HG03558 (cell line): ENCODE measurements around the gene ENG.
"Not testable (repeated sequence)": the region's sequence is repeated elsewhere in the genome, so short reads cannot be mapped to it uniquely, and the experiment has no call there.

Experiments
- ATAC-seq: cut with Tn5 transposase; IDR thresholded peaks from one replicate; pipeline ENCODE4 v1.9.1; 2021; ENCODE audit warnings: moderate number of reproducible peaks; ENCODE audit not compliant: unreplicated experiment; ENCODE audit errors: extremely low read depth

ENG gene

GRCh38 chr9:127854184-127854806 lies at the start of gene ENG:
TSS of gene ENG (minus strand) at chr9:127854658. CDS start at chr9:127854355, 303 bp downstream.
- ATAC-seq, result no peak

DNA sequence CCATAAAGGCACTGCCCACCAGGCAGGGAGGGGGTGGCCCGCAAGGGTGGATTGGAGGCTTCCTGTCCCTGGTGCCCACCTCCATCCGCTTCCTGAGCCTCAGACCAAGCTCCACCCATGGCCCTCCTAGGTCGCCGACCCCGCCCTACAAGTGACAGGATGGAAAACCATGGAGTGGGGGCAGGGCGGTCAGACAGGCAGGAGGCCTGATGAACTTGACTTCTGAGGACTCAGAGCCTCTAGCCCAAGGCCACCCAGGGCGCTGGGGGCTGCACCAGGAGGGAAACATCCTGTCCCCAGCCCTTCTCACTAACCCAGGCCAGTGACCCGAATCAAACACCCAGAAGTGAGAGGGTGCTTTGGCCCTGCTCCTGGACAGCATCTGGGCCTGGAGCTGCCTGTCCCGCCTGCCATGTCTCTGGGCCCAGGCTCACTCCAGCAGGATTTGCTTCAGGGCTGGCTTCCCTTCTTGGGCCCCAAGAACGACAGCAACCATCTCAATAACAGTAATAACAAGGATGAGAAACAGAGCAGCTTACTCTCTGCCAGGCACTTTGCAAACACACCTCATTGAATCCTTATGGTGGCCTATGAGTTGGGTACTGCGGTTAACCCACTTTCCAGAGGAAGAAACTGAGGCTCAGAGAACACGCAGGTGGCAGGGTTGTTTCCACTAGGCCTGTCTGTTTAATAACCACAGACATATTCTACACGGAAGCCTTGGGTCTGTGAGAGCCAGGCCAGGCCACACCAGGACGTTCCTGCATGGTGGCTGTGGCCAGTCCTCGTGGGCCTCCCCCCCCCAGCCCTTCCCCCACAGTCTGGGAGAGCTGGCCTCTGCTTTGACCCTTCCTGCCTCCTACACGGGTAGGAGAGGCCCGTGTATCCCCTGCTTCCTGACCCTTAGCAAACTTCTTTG lies 49.4 kb upstream of the ENG start:
- no peak for ATAC-seq

DNA sequence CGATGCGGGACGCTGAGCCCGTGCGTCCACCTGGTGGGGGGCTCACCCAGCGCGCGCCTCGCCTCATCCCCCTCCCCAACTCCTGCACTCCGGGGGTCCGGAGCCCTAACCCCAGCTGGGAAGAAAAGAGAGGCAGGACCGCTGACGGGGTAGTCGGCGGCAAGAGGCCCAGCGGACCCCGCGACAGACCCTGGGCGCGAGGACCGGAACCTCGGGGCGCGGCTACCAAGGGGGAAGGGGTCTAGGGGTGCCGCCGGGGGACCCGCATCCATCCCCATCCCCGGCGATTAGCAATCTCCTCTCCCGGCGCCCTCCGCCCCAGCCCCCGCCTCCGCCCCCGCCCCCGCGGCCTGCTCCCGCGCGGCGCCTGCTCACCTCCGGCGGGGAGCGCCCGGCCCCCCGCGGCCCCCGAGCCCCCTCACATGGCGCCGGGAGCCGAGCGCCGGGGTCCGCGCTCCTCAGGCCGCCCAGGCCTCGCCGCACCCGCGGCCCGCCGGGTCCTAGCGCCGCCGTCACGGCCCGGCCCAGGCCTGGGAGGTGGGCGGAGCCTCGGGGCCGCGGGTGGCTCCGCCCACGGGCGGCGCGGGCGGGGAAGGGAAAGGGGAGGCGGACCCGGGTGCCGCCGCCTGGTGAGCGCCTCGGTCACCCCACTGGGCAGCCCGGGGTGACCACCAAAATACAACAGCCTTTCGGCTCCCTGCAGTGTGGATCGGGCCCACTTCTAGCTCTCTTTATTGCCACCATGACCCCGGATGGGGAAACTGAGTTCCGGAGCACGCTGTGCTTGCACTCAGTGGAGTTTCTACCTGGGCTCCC lies 44.9 kb upstream of the ENG start, which contains the start of gene ST6GALNAC6:
TSS of gene ST6GALNAC6 (minus strand) at position 476 of the 816 bp plus-strand sequence. CDS start 1,622 bp downstream, outside the sequence.
- ATAC-seq, result no peak

DNA sequence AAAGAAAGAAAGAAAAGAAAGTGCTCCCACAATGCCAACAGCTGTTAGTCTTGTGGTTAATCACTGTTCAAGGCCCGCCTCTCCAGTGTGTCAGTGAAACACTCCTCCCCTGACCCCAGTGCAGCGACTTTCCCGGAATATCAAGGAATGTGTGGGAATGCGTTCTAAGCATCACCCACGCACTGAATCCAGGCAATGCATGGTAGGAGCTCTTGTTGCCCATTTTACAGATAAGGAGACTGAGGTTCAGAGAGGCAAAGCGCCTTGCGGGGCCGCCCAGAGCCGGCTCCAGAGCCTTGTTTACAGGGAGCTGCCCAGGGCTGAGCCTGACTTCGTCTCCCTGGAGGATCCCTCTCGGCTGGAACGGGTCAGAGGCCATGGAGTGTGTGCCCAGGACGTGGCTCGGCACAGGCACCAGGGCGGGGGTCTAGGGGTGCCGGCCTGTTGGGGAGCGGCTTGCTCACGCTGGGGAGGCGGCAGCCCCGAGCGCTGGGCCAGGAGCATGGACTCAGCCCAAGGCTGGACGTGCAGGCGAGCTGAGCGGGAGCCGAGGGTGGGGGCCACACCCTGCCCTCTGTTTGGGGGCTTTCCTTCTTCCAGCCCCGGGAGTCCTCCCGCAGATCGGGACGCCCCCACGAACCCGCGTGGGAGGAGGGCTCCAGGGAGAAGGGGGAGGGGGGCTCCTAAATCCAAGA lies 44.1 kb upstream of the ENG start:
- no peak for ATAC-seq

GRCh38 chr9:127897193-127897692 lies 42.8 kb upstream of the ENG start:
- no peak for ATAC-seq

DNA sequence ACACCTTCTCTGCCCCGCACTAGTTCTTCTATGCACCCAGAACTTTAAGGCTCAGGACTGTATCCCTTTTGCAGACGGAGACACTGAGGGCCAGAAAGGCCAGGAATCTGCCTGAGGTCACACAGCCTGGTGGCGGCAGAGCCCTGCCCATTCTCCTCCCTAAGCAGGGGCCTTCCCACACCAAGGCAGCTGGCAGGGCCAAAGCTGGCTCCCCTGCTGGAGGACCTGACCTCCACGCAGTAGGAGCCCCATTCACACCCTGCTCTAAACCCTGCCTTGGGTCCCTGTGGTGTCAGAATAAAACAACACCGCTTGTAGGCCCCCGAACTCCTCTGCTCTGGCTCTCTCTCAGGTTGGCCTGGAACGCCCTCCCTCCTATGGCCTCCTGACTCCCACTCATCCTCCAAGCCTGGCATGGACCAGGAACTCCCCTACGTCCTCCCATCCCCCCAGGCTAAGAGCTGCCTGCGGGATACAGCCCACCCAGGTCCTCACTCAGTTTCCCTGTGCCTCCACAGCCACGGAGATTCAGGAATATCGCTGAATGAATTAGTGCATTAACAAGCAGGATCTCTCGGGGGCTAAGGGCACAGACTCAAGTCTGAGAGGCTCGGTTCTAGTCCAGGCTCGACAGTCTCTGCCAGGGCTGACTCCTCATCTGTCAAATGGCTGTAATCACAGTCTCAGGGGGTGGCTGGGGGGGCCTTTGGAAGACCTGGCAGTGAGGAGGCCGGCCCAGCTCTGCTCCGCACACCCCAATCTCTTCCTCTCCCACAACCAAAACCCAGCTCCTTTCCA lies 42.1 kb upstream of the ENG start:
- ATAC-seq, result no peak

- no peak for ATAC-seq
Observed at GRCh38 chr9:127895811-127896210, 41.4 kb upstream of the ENG start.

DNA sequence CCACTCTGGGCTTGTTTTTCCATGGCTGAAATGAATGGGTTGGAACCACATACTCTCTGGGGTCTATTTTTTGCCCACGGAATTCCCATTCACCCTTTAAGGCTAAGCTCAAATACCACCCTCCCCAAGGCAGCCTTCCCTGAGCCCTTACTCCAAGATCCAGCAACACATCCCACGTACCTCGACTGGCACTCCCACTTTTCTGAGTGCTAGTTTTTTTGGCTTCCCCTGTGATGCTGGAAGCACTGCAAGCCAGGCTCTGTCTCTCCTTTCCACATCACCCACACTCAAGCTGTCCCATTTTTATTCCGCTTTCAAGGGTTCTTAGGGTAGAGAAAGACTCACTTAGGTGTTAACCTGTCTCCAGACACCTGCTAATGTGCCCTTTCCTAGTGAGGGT lies 38.9 kb upstream of the ENG start:
- no peak for ATAC-seq

- no peak for ATAC-seq
Observed at GRCh38 chr9:127892831-127893230, 38.4 kb upstream of the ENG start.

DNA sequence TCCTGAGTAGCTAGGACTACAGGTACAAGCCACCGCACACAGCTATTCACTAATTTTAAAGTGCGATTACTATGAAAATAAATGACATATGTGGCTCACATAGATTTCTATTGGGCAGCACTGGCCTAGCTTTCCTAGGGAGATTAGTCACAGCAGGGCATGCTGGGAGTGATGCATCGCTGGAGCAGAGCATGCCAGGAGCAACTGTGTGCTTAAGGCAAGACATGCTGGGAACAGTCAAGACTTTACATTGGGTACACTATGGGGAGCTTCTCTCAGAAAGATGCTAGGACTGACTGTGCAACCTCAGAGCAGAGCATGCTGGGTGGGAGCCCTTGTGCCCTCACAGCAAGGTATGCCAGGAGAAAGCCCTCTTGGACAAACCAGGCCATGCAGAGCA lies 35.6 kb upstream of the ENG start:
- ATAC-seq, result no peak

- no peak for ATAC-seq
Observed at GRCh38 chr9:127887792-127888191, 33.3 kb upstream of the ENG start.

GRCh38 chr9:127886401-127886972 lies 32.0 kb upstream of the ENG start:
- ATAC-seq, result no peak

DNA sequence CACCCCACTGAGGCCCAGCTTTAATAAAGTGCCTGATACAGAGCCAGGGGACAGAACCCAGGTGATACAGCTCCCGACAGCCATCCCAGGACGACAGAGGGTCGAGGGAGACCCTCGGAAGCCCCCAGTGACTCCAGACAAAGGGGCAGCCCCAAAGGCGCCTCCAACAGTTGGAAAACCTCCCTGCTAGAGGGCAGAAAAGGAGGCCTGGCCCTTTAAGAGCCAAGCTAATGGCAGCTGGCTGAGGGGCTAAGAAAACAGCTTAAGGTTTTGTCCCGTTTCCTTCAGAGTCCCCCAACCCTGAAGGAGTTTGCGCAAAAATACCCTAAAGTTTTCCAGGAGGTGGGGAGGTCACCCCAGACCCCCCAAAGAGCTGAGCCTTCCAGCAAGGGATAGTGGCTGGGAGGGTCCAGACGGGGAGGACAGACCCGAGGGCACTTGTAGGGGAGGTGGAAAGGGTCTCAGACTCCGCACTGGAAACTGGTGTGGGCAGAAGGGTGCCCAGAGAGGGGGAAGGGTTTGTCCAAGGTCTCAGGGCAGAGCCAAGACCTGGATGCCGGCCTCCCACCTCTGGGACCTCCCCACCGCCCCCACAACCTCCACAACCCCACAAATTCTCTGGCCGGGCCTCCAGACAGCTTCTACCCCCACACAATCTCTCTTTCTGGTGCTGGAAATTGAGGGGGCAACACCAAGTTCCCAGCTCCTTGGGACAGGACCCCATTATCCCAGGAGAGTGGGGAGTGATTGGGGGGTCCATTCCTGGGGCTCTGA lies 31.2 kb upstream of the ENG start:
- no peak for ATAC-seq

DNA sequence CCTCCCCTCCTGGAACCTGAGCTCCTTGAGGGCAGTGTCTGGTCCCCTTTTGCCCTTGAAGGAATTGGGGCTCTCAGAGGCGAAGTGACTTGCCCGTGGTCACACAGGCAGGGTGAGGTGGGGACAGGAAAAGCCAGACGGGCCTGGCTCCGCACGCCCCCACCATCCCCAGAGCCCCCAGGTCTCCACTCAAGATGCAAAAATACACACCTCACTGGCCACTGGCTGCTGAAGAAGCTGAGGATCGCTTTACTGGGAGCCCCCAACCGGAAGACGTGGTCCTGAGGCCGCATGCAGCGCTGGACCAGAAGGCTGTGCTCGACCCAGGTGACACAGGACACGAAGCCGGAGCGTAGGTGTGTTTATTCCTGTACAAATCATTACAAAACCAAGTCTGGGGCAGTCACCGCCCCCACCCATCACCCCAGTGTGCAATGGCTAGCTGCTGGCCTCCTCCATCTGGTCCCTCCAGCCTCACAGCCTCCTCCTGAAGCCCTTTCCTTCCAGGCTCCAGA lies 30.6 kb upstream of the ENG start:
- no peak for ATAC-seq

DNA sequence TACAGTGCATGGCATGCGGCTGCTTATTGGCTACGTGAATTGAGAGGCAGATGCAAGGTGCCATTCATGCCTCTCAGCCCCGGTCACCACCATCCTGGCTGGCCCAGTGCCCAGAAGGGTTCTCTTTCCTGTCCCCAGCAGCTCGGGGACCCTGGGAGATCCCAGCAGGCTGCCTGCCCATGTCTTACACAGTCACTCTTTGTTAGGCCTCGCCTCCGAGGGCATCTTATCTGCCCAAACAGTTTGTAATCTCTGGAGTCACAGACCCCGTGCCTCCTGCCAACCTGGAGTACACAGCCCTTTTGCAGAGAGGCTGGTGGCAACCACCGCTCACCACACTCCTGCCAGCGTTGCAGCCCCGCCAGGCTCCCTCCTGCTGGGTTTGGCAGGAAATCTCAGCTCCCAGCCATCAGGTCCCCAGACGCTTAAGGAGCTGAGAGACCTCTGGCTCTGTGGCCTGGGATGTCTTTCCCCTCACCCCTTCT lies 30.0 kb upstream of the ENG start:
- ATAC-seq, result no peak

GRCh38 chr9:127883959-127884358 lies 29.5 kb upstream of the ENG start:
- ATAC-seq, result no peak

GRCh38 chr9:127881715-127882114 lies 27.3 kb upstream of the ENG start:
- not testable (repeated sequence) for ATAC-seq

GRCh38 chr9:127880143-127880542 lies 25.7 kb upstream of the ENG start:
- no peak for ATAC-seq
